IPS-11a (cell line): ENCODE data around the gene MDH2.
"Not testable (repeated sequence)": the region's sequence is repeated elsewhere in the genome, so short reads cannot be mapped to it uniquely, and the experiment has no call there.

Experiments used
- H3K4me3 ChIP-seq: one replicate; pipeline ENCODE4 v1.5.1; 2013; ENCODE audit warnings: low read depth, low read length, control low read depth

The MDH2 gene

DNA sequence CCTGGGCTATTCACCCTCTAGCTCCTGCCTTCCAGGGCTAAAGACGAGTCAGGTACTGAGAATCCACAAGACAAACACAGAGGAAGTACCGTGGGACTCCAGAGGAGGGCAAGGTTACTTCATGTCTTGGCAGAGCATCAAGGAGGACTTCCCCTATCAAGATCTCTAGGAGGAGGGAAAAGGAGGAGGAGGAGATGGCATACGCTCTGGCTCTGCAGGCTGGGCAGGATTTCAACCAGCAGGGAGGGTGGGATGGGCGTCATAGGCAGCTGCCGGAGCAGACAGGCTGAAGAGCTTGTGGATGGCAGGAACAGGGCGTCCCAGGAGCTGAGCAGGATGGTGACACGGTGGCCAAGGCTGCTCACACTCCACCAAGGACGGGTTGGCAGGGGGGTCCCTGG is 21.3 kb downstream of the MDH2 start:
- H3K4me3 ChIP-seq: no peak overlapping the region

GRCh38 chr7:76071316-76072242 is 23.7 kb downstream of the MDH2 start:
- no peak overlapping the region for H3K4me3 ChIP-seq

- no peak overlapping the region for H3K4me3 ChIP-seq
Observed at GRCh38 chr7:76072243-76073148, 24.6 kb downstream of the MDH2 start.

DNA sequence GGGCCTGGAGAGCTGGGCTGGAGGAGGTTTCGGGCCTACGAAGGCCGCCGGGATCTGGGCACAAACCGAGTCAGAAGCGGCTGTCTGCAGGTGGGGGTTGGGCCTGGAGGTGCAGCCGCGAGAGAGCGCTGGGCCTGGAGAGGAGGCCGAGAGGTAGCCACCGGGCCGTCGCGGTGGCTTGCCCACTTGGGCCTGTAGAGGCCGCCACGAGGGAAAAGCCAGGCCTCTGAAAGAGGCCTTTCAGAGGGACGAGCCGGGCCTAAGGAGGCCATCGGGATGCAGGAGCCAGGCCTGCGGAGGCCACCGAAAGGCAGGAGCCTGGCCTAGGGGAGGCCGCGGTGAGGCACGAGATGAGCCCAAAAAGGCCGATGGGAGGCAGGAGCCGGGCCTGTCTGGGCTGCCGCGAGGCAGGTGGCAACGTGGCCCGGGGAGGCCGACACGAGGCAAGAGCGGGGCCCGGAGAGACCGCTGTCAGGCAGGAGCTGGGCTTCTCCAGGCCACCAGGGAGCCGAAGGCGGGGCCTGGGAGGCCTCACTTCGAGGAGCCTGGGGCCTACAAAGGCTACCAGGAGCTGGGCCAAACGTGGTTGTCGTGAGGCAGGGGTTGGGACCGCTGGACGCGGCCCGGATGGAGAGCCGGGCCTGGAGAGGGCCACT is 25.6 kb downstream of the MDH2 start:
- no peak overlapping the region for H3K4me3 ChIP-seq

DNA sequence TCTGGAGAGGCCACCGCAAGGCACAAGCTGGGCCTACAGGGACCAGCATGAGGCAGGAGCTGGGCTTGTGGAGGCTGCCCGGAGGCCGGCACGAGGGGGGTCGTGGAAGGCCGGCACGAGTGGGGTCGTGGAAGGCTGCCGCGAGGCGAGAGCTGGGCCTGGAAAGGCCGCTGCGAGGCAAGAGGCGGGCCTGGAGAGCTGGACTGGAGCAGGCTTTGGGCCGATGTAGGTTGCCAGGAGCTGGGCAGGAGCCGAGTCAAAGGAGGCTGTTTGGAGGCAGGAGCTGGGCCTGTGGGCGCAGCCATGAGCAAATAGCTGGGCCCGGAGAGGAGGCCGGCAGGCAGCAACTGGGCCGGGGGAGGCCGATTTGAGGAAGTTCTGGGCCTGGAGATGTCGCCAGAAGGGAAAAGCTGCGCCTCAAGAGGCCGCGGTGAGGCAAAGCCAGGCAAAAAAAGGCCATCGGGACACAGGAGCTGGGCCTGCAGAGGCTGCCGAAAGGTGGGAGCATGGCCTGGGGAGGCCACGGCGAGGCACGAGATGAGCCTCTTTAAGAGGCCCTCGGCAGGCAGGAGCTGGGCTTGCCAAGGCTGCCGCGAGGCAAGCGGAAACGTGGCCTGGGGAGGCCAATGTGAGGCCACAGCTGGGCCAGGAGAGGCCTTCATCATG is 26.5 kb downstream of the MDH2 start:
- H3K4me3 ChIP-seq: no peak overlapping the region

GRCh38 chr7:76074972-76075370 is 27.1 kb downstream of the MDH2 start:
- no peak overlapping the region for H3K4me3 ChIP-seq

DNA sequence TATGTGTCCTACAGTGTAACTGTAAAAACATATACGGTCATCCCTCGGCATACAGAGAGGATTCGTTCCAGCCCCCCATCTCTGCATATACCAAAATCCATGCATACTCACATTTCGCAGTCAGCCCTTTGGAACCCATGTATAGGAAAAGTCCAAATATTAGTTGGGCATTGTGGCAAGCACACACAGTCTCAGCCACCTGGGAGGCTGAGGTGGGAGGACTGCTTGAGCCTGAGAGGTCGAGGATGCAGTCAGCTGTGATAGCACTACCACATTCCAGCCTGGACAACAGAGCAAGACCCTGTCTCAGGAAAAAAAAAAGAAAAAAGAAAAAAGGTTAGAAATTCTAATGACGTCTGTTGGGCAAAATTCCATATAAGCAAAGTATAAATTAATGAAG is 29.1 kb downstream of the MDH2 start:
- H3K4me3 ChIP-seq: no peak overlapping the region

- H3K4me3 ChIP-seq: no peak overlapping the region
Observed at GRCh38 chr7:76077435-76077834, 29.5 kb downstream of the MDH2 start.

DNA sequence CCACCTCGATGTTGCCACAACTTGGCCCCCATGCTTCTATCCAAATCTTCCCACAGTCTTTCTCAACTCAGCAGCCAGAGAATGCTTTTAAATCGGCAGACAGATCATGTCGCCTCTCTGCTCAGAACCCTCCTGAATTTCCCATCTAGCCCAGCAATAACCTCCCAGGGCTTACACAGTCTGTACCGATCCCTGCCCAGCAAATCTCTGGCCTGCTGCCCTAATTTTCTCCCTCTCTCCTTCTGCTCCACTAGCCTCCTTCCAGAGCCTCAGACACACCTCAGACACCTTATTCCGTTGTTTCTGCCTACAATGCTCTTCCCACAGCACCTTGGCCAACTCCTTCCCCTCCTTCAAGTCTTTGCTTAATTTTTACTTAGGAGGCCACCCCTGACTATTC is 32.3 kb downstream of the MDH2 start:
- H3K4me3 ChIP-seq: no peak overlapping the region

- not testable (repeated sequence) for H3K4me3 ChIP-seq
Observed at GRCh38 chr7:76084115-76084514, 36.2 kb downstream of the MDH2 start.

GRCh38 chr7:76086070-76086469 is 38.2 kb downstream of the MDH2 start:
- H3K4me3 ChIP-seq: no peak overlapping the region

DNA sequence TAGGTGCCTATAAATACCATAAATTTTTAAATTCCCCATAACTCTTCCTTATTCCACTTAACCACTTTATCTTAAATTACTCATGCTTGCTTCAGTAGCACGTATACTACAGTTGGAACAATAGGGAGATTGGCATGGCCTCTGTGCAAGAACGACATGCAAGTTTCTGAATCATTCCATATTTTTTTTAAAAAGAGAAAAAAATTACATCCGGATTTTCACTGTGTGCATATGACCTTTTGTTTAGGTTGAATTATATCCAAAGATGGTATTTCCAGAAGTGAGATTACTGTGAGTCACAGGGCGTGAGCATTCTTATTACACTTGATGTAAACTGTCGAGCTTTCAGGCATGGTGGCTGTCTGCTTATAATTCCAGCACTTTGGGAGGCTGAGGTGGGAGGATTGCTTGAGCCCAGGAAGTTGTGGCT is 39.5 kb downstream of the MDH2 start:
- H3K4me3 ChIP-seq: not testable (repeated sequence)

GRCh38 chr7:76089865-76090475 is 42.1 kb downstream of the MDH2 start:
- no peak overlapping the region for H3K4me3 ChIP-seq

DNA sequence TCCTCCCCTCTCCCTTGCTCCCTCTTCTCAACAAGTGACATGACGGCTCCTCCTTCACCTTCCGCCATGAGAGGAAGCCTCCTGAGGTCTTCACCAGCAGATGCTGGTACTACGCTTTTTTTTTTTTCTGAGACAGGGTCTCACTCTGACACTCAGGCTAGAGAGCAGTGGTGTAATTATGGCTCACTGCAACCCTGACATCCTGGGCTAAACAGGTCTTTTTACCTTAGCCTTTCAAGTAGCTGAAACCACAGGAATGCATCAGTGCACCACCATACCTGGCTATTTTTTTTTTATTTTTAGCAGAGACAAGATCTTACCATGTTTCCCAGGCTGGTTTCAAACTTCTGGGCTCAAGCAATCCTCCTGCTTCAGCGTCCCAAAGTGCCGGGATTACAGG is 43.6 kb downstream of the MDH2 start:
- no peak overlapping the region for H3K4me3 ChIP-seq

- not testable (repeated sequence) for H3K4me3 ChIP-seq
Observed at GRCh38 chr7:76093531-76093930, 45.6 kb downstream of the MDH2 start.

DNA sequence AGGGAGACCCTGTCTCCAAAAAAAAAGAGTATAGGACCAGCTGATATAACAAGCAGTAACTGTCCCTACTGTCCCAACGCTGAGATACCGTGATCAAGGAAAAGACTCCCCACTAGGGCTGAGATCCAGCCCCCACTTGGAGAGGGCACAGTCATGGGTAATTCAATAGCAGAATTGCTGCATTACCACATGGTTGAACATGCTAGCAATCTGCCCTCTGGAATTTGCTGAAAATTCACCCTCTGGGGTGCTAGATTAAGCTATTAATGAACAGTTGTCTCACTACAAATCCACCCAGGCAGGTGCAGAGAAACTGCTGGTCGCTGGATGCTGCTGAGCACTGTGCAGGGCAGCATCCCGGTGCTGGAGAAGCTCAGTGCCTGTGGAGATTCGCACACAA is 46.4 kb downstream of the MDH2 start:
- not testable (repeated sequence) for H3K4me3 ChIP-seq

DNA sequence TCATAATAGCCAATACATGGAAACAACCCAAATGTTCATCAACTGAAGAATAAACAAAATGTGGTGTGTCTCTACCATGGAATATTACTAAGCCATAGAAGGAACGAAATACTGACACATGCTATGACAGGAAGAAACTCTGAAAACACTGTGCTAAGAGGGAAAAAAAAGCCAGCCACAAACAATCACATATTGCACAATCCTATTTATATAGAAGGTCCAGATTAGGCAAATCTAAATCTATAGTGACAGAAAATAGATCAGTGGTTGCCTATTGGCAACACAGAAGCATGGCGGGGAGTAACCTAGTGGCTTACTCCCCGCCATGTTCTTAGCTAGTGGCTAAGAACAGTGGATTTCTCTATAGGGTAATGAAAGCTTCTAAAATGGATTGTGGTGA is 48.0 kb downstream of the MDH2 start:
- no peak overlapping the region for H3K4me3 ChIP-seq

- not testable (repeated sequence) for H3K4me3 ChIP-seq
Observed at GRCh38 chr7:76101693-76102437, 54.0 kb downstream of the MDH2 start.

DNA sequence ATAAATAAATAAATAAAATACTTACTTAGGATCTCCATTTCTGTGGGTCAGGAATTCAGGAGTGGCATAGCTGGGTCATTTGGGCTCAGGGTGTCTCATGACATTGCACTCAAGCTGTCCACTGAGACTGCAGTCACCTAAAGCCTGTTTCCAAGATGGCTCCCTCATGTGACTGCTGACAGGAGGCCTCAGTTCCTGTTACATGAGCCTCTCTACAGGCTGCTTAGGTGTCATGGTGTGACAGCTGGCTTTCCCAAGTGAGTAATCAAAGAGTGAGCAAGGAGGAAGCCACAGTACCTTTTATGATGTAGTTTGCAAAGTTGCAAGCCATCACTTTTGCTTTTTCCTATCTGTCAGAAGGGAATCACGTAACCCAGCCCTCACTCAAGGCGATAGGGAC is 55.9 kb downstream of the MDH2 start:
- H3K4me3 ChIP-seq: not testable (repeated sequence)

DNA sequence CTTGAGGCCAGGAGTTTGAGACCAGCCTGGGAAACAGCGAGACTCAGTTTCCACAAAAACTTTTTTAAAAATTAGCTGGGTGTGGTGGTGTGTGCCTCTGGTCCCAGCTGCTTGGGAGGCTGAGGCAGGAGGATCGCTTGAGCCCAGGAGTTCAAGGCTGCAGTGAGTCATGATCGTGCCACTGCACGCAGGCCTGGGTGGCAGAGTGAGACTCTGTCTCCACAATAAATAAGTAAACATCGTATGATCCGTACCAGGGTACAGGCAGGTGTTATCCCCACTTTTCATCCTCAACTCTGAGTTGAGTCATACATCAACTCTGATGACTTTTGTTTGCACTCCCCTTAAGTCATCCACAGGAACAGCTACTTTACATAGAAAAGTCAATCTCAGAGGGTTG is 58.2 kb downstream of the MDH2 start:
- H3K4me3 ChIP-seq: not testable (repeated sequence)
